ENCODE results near the gene GLT1D1.

GRCh38 chr12:128916425-128916824, 63.1 kb downstream of the GLT1D1 start:
- TF ChIP-seq TAF1 (IDR thresholded peaks at IDR 0.05; ENCODE audit: low read depth, low read length): no peak
- no peak for TF ChIP-seq RAD21 (IDR thresholded peaks at IDR 0.05 in 1 of 2, conservative IDR thresholded peaks at IDR 0.05 in 1 of 2; ENCODE audit: low read depth in 2 of 2, low read length in 2 of 2)

All from H1 (cell line).